WTC11 (cell line): ENCODE measurements around the gene GPC5. TPM values are rescaled to one million over a fixed set of nuclear protein-coding genes. Genes with fewer than 3 reads are reported as not detected.

Experiments
- ATAC-seq: fragments of 200-7000 bp; cut with Tn5 transposase; 2 replicates; pipeline ENCODE4 v1.10.0; 2021; ENCODE audit warnings: mild to moderate bottlenecking, moderate library complexity
- CTCF ChIA-PET: fragments of 300-600 bp; sonication (Branson Sonifier 250); formaldehyde crosslinking; loops from one replicate; lab custom pipeline; 2021; ENCODE audit warnings: antibody characterized with exemption; lab: Charles Lee
- POLR2A ChIA-PET: fragments of 350-600 bp; sonication (Branson Sonifier 250); formaldehyde crosslinking; loops from one replicate; lab custom pipeline; 2021; ENCODE audit warnings: antibody characterized with exemption; lab: Charles Lee
- DNase-seq: peaks from one replicate; pipeline ENCODE4 v3.0.0; 2021; ENCODE audit warnings: low spot score
- H3K27ac Mint-ChIP-seq: 2 replicates; pipeline ENCODE4 v1.8.0; 2021; ENCODE audit warnings: mixed read lengths
- H3K27me3 Mint-ChIP-seq: 2 replicates; pipeline ENCODE4 v1.8.0; 2021; ENCODE audit warnings: low read depth, mild to moderate bottlenecking, moderate library complexity, mixed read lengths
- H3K36me3 Mint-ChIP-seq: 2 replicates; pipeline ENCODE4 v1.8.0; 2021; ENCODE audit warnings: mixed read lengths
- H3K4me1 Mint-ChIP-seq: 2 replicates; pipeline ENCODE4 v1.8.0; 2022; ENCODE audit warnings: mixed read lengths
- H3K4me3 Mint-ChIP-seq: 2 replicates; pipeline ENCODE4 v1.8.0; 2021; ENCODE audit warnings: mild to moderate bottlenecking, moderate library complexity, mixed read lengths
- H3K9me3 Mint-ChIP-seq: 2 replicates; pipeline ENCODE4 v1.8.0; 2021; ENCODE audit warnings: mixed read lengths
- ATF2 ChIP-seq: sonication (generic); formaldehyde crosslinking; IDR thresholded peaks from 2 replicates; pipeline ENCODE4 v1.8.1; 2022; ENCODE audit warnings: low read depth, missing genetic modification reagents, borderline replicate concordance
- ATF6 ChIP-seq: sonication (generic); formaldehyde crosslinking; IDR thresholded peaks from 2 replicates; pipeline ENCODE4 v1.8.1; 2023; ENCODE audit warnings: mild to moderate bottlenecking, missing genetic modification reagents
- CREB1 ChIP-seq: sonication (generic); formaldehyde crosslinking; IDR thresholded peaks from 2 replicates; pipeline ENCODE4 v1.8.0; 2023; ENCODE audit warnings: mild to moderate bottlenecking, missing genetic modification reagents
- CREM ChIP-seq: sonication (generic); formaldehyde crosslinking; IDR thresholded peaks from 2 replicates; pipeline ENCODE4 v1.8.1; 2022; ENCODE audit warnings: mild to moderate bottlenecking, missing genetic modification reagents, moderate library complexity
- E2F5 ChIP-seq: sonication (generic); formaldehyde crosslinking; IDR thresholded peaks from 2 replicates; pipeline ENCODE4 v1.8.1; 2022; ENCODE audit warnings: mild to moderate bottlenecking, moderate library complexity, missing genetic modification reagents
- ERG ChIP-seq: fragments of 250-450 bp; sonication (Bioruptor Pico); IDR thresholded peaks from 2 replicates; pipeline ENCODE4 v1.8.0; 2021; ENCODE audit warnings: mild to moderate bottlenecking
- FOXJ3 ChIP-seq: sonication (generic); formaldehyde crosslinking; IDR thresholded peaks from 2 replicates; pipeline ENCODE4 v1.9.0; 2021; ENCODE audit warnings: missing genetic modification reagents, mild to moderate bottlenecking, borderline replicate concordance
- FOXP1 ChIP-seq: sonication (generic); formaldehyde crosslinking; IDR thresholded peaks from 2 replicates; pipeline ENCODE4 v1.8.0; 2022; ENCODE audit warnings: missing genetic modification reagents, mild to moderate bottlenecking, moderate library complexity, borderline replicate concordance
- GABPB1 ChIP-seq: sonication (generic); formaldehyde crosslinking; IDR thresholded peaks from 2 replicates; pipeline ENCODE4 v1.8.1; 2023; ENCODE audit warnings: mild to moderate bottlenecking, missing genetic modification reagents
- GTF2I ChIP-seq: fragments of 250-450 bp; sonication (Bioruptor Pico); conservative IDR thresholded peaks from 2 replicates; pipeline ENCODE4 v1.4.0; 2021; ENCODE audit warnings: mild to moderate bottlenecking
- MXD4 ChIP-seq: fragments of 250-450 bp; sonication (Bioruptor Pico); IDR thresholded peaks from 2 replicates; pipeline ENCODE4 v1.8.0; 2021; ENCODE audit warnings: mild to moderate bottlenecking, moderate library complexity, borderline replicate concordance
- NFE2L1 ChIP-seq: sonication (generic); formaldehyde crosslinking; IDR thresholded peaks from 2 replicates; pipeline ENCODE4 v1.8.1; 2023; ENCODE audit warnings: missing genetic modification reagents
- PRDM15 ChIP-seq: sonication (generic); formaldehyde crosslinking; IDR thresholded peaks from 2 replicates; pipeline ENCODE4 v1.8.0; 2022; ENCODE audit warnings: missing genetic modification reagents
- ZNF219 ChIP-seq: sonication (generic); formaldehyde crosslinking; IDR thresholded peaks from 2 replicates; pipeline ENCODE4 v1.8.0; 2023; ENCODE audit warnings: missing genetic modification reagents, mild to moderate bottlenecking, borderline replicate concordance
- ZNF232 ChIP-seq: sonication (generic); formaldehyde crosslinking; IDR thresholded peaks from 2 replicates; pipeline ENCODE4 v1.8.0; 2022; ENCODE audit warnings: mild to moderate bottlenecking, missing genetic modification reagents
- ZNF263 ChIP-seq: sonication (generic); formaldehyde crosslinking; IDR thresholded peaks from 2 replicates; pipeline ENCODE4 v1.8.1; 2022; ENCODE audit warnings: low read depth, mild to moderate bottlenecking, moderate library complexity, missing genetic modification reagents
- ZNF396 ChIP-seq: fragments of 250-450 bp; sonication (Bioruptor Pico); IDR thresholded peaks from 2 replicates; pipeline ENCODE4 v1.8.0; 2021; ENCODE audit warnings: mild to moderate bottlenecking, moderate library complexity, borderline replicate concordance
- total RNA-seq: library from RNA; stranded (reverse); gene quantifications from 3 replicates; pipeline ENCODE4 v1.2.3, GENCODE V29; 2021
- TF ChIP-seq, protein P1 (sequence below): sonication (generic); formaldehyde crosslinking; conservative IDR thresholded peaks from 2 replicates; pipeline ENCODE4 v1.8.1; 2022; ENCODE audit warnings: mild to moderate bottlenecking, missing genetic modification reagents
- TF ChIP-seq, protein P2 (sequence below): fragments of 200-600 bp; IDR thresholded peaks from 2 replicates; pipeline ENCODE4 v1.8.0; 2022; ENCODE audit warnings: antibody characterized with exemption
- TF ChIP-seq, protein P3 (sequence below): sonication (generic); formaldehyde crosslinking; IDR thresholded peaks from 2 replicates; pipeline ENCODE4 v1.8.1; 2023; ENCODE audit warnings: mild to moderate bottlenecking, missing genetic modification reagents, moderate library complexity

GPC5 gene
- total RNA-seq, 1 experiment from 2014 or later = 0.46 TPM

DNA sequence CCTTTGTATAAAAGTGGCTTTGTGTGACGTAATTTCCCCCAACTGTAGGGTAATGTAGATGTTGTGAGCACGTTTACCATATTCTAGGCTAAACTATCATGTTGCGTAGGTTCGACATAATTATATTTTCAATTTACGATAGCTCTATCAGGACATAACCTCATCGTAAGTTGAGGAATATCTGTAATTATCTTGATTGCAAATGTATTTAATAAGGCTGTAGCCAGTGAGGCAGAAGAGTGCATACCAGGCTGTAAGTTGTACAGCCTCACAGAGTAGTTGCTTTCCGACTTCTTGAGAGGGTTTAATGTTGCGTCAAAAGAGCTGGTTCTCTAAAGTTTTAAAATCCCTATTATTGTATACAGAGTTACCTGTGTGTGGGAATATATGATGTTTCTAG is 988.8 kb downstream of the GPC5 start (continued):
- TF ChIP-seq, protein P1, sequence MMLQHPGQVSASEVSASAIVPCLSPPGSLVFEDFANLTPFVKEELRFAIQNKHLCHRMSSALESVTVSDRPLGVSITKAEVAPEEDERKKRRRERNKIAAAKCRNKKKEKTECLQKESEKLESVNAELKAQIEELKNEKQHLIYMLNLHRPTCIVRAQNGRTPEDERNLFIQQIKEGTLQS (CRISPR knock-in tag) = no peak
- TF ChIP-seq E2F5 (no peak), MXD4 (CRISPR knock-in tag) (no peak), ZNF263 (CRISPR knock-in tag) (no peak)

DNA sequence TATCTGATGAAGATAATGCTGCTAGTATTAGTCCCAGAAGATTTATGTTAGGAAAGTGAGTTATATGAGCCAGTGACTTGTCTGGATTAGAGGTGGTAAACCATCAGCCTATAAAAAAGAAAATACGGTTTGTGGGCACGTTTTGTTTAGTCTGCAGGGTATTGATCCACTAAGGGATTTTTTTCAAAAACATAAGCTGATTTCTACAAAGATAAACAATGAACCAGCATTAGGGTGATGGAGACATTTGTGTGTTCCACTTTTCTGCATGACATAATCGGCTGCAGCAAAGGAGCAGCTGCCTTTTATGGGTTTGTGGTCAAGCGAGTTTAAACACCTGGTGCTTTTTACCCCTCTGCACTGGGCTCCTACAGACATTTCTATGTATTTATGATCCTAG is 991.8 kb downstream of the GPC5 start:
- no peak for ATAC-seq
- POLR2A ChIA-PET = no interaction called here
- H3K4me3 Mint-ChIP-seq = no peak overlapping the region
- H3K27ac Mint-ChIP-seq = no peak overlapping the region
- DNase-seq = no peak
- TF ChIP-seq, protein P2, sequence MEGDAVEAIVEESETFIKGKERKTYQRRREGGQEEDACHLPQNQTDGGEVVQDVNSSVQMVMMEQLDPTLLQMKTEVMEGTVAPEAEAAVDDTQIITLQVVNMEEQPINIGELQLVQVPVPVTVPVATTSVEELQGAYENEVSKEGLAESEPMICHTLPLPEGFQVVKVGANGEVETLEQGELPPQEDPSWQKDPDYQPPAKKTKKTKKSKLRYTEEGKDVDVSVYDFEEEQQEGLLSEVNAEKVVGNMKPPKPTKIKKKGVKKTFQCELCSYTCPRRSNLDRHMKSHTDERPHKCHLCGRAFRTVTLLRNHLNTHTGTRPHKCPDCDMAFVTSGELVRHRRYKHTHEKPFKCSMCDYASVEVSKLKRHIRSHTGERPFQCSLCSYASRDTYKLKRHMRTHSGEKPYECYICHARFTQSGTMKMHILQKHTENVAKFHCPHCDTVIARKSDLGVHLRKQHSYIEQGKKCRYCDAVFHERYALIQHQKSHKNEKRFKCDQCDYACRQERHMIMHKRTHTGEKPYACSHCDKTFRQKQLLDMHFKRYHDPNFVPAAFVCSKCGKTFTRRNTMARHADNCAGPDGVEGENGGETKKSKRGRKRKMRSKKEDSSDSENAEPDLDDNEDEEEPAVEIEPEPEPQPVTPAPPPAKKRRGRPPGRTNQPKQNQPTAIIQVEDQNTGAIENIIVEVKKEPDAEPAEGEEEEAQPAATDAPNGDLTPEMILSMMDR = no peak
- TF ChIP-seq ATF2 (CRISPR knock-in tag) = no peak
- CTCF ChIA-PET = no interaction called here
- H3K27me3 Mint-ChIP-seq = no peaks in the 10 kb centered on the region
- H3K9me3 Mint-ChIP-seq = no peaks in the 10 kb centered on the region
- no peaks in the 10 kb centered on the region for H3K36me3 Mint-ChIP-seq
- H3K4me1 Mint-ChIP-seq = no peaks in the 10 kb centered on the region

DNA sequence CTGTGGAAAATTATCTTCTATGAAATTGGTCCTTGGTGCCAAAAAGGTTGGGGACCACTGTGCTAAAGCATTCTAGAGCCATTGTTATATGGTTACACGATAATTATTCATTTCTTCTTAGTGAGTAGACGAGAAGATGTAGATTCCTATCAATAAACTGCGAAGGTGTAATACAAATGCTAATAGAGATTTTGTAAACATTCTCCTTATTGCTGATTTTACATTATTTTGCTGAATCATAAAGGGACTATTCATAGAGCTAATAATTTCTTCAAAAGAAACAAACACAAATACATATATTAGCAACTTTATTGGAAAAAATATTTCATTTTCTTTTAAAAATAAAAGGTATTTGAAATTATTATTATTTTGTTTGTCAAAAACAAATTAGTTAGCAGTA is 1005.2 kb downstream of the GPC5 start:
- no peak overlapping the region for H3K4me3 Mint-ChIP-seq
- no peaks in the 10 kb centered on the region; the same call in 1 of the 2 replicates for H3K9me3 Mint-ChIP-seq
- no peaks in the 10 kb centered on the region for H3K27me3 Mint-ChIP-seq
- no peak for ATAC-seq
- no peaks in the 10 kb centered on the region for H3K36me3 Mint-ChIP-seq
- no peak for DNase-seq
- ChIA-PET POLR2A (no interaction called here), CTCF (no interaction called here)
- H3K4me1 Mint-ChIP-seq = no peaks in the 10 kb centered on the region
- no peak overlapping the region for H3K27ac Mint-ChIP-seq
- TF ChIP-seq GTF2I (CRISPR knock-in tag) = no peak
- no peak for TF ChIP-seq ZNF219 (CRISPR knock-in tag)
- TF ChIP-seq FOXP1 (CRISPR knock-in tag) = no peak
- TF ChIP-seq GABPB1 (CRISPR knock-in tag) = no peak
- TF ChIP-seq FOXJ3 (CRISPR knock-in tag) = no peak
- no peak for TF ChIP-seq NFE2L1 (CRISPR knock-in tag)
- no peak for TF ChIP-seq CREM (CRISPR knock-in tag)
- no peak for TF ChIP-seq ATF6
- TF ChIP-seq ZNF232 = no peak
- TF ChIP-seq ERG = no peak
- TF ChIP-seq PRDM15 (CRISPR knock-in tag) = no peak
- TF ChIP-seq E2F5 = no peak
- no peak for TF ChIP-seq ZNF396 (CRISPR knock-in tag)
- TF ChIP-seq, protein P3, sequence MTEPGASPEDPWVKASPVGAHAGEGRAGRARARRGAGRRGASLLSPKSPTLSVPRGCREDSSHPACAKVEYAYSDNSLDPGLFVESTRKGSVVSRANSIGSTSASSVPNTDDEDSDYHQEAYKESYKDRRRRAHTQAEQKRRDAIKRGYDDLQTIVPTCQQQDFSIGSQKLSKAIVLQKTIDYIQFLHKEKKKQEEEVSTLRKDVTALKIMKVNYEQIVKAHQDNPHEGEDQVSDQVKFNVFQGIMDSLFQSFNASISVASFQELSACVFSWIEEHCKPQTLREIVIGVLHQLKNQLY (CRISPR knock-in tag) = no peak
- TF ChIP-seq CREB1 (CRISPR knock-in tag) = no peak
